Psoas muscle (tissue), 8 donors: ENCODE measurements around the gene ANXA4. TPM values are rescaled to one million over a fixed set of nuclear protein-coding genes. Genes with fewer than 3 reads are reported as not detected.

Experiments
- ATAC-seq, 4 donors: fragments of 200-7000 bp; cut with Tn5 transposase; one replicate each; pipeline ENCODE4 v1.9.1; 2020; ENCODE audit warnings: moderate library complexity in 3 of 4, mild to moderate bottlenecking in 2 of 4
- DNase-seq, 2 donors: peaks; one replicate each; pipeline ENCODE4 v3.0.0-alpha.2; 2020
- H3K27ac ChIP-seq: fragments of 200-600 bp; one replicate; pipeline ENCODE4 v1.8.0; 2022
- H3K27me3 ChIP-seq, 3 donors: fragments of 200-600 bp in 1 of 3; one replicate each; pipeline versions ENCODE4 v1.6.1 to v1.8.0; 2013 to 2022; ENCODE audit warnings: low read length in 2 of 3, mild to moderate bottlenecking in 2 of 3, moderate library complexity in 1 of 3; ENCODE audit not compliant: insufficient read depth in 3 of 3
- H3K36me3 ChIP-seq, 2 donors: fragments of 200-600 bp in 1 of 2; one replicate each; pipeline versions ENCODE4 v1.6.1 to v1.8.0; 2013 to 2022; ENCODE audit warnings: low read depth in 1 of 2, mild to moderate bottlenecking in 1 of 2, moderate library complexity in 1 of 2; ENCODE audit not compliant: insufficient read depth in 1 of 2
- H3K4me1 ChIP-seq: fragments of 200-600 bp; one replicate; pipeline ENCODE4 v1.8.0; 2022
- H3K4me3 ChIP-seq: fragments of 200-600 bp; one replicate; pipeline ENCODE4 v1.8.0; 2022; ENCODE audit warnings: mild to moderate bottlenecking
- H3K9me3 ChIP-seq: fragments of 200-600 bp; one replicate; pipeline ENCODE4 v1.8.0; 2022
- CTCF ChIP-seq: fragments of 200-600 bp; IDR thresholded peaks from one replicate; pipeline ENCODE4 v1.8.0; 2022; ENCODE audit warnings: antibody characterized with exemption
- WGBS, 3 donors: extraction: QIAGEN DNeasy Blood & Tissue Kit; methylation state at CpG; one replicate each; pipeline versions ENCODE4 v1.1.6 to v1.1.7; 2013; 5-methylcytosine and 5-hydroxymethylcytosine counted together
- intact Hi-C, 2 donors: fragments of 100-400 bp; cut with DNase I; formaldehyde crosslinking; loops; one replicate each; pipeline versions ENCODE4 v1.11.0 to v1.14.2; 2022
- polyA plus RNA-seq, 3 donors: library from polyadenylated mRNA; stranded (reverse); fragments of 200-250 nt; gene quantifications; one replicate each; pipeline ENCODE4 v1.2.3, GENCODE V29; 2013
- total RNA-seq, 4 donors: library from RNA; stranded (reverse); fragmentation: NEBNext Ultra II Directional in 2 of 4; extraction: Animal tissue kit (Norgen Biotek cat#: 25700) in 2 of 4; gene quantifications; one replicate each; pipeline versions ENCODE4 v1.2.1 to v1.2.4, GENCODE V29; 2021 to 2023
- donor health status: healthy with polysubstance abuse.
- donor health status: DM: no; HTN: no; CAD: no; lungs with moderate emphysema.
- donor health status: Bipolar disorder and iron deficiency.
- donor health status: healthy.
- donor health status: DM: yes; HTN: yes; CAD: no.
- donor health status: DM: no; HTN: no; CAD: no.
- donor health status: DM: no; HTN: no; CAD: no.
- donor health status: DM: yes; HTN: yes; CAD: no.

Gene ANXA4
- total and polyA plus RNA-seq, 7 donors, result 13.2 to 29.0 (median 19.4) TPM

DNA sequence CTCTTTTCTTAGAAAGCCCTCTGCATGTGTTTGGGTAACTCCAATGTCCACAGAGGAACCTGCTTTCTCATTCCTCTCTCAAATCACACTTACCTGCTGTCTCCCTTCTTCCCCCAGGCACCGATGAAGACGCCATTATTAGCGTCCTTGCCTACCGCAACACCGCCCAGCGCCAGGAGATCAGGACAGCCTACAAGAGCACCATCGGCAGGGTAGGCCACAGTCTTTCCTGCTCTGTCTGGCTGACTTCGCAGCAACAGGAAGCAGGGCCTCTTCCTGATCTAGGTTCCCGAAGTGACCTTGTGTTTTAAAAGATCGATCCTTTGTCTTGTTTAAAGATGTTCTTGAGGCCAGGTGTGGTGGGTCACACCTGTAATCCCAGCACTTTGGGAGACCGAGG lies 62.5 kb downstream of the ANXA4 start:
- peaks cover 9 to 53% of the 10 kb centered on the region in 2 donors for H3K36me3 ChIP-seq
- no peak overlapping the region for H3K27ac ChIP-seq
- H3K9me3 ChIP-seq, result no peaks in the 10 kb centered on the region
- no peaks in the 10 kb centered on the region for H3K27me3 ChIP-seq
- intact Hi-C loops, result no loop called here
- WGBS, 3 donors, result 76 to 86% (median 80%) methylated on average over 11 of the region's 11 CpGs
- ATAC-seq (no peak), DNase-seq (no peak)
- TF ChIP-seq CTCF, result no peak
- H3K4me3 ChIP-seq, result no peak overlapping the region
- H3K4me1 ChIP-seq, result no peaks in the 10 kb centered on the region

DNA sequence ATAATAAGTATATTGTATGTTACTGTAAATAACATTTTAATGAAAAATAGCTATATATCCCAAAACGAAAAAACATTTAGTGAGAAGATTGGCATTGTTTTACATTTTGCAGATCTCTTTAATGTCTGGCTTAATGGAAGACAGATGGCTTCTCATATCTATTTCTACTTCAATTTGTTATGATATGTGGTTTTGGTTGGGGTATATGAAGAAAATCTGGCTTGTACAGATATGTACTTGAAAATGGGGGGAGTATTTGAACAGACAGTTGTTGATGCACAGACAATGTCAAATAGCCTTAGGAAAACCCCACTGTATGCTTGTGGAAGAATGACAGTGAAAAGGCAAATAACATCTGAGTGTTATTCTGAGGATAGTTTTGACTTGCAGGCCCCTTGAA lies 64.0 kb downstream of the ANXA4 start:
- Histone ChIP-seq H3K4me3 (no peak overlapping the region), H3K36me3 (peaks cover 7 to 68% of the 10 kb centered on the region in 2 donors), H3K4me1 (no peaks in the 10 kb centered on the region), H3K27ac (no peak overlapping the region), H3K9me3 (no peaks in the 10 kb centered on the region), H3K27me3 (no peaks in the 10 kb centered on the region)
- no peak for TF ChIP-seq CTCF
- ATAC-seq (no peak), DNase-seq (no peak)
- intact Hi-C loops, result no loop called here
- 88 to 96% (median 94%) methylated on average over 1 of the region's 1 CpG for WGBS, 3 donors

- no peaks in the 10 kb centered on the region for H3K9me3 ChIP-seq
- H3K4me3 ChIP-seq, result no peak overlapping the region
- no peak overlapping the region for H3K27ac ChIP-seq
- H3K4me1 ChIP-seq, result no peaks in the 10 kb centered on the region
- no peaks in the 10 kb centered on the region for H3K27me3 ChIP-seq
- intact Hi-C loops, result no loop called here
- no peak for ATAC-seq
- 83 to 89% (median 84%) methylated on average over 16 of the region's 16 CpGs for WGBS, 3 donors
- no peak for TF ChIP-seq CTCF
- peaks cover 10 to 83% of the 10 kb centered on the region in 2 donors for H3K36me3 ChIP-seq
- no peak for DNase-seq
These were observed 66.0 kb downstream of the ANXA4 start for GRCh38 chr2:69807821-69808540.

- no peak overlapping the region for H3K4me3 ChIP-seq
- WGBS, 3 donors, result 91 to 95% (median 94%) methylated on average over 6 of the region's 6 CpGs
- H3K36me3 ChIP-seq, result peaks cover 11 to 71% of the 10 kb centered on the region in 2 donors
- H3K27ac ChIP-seq, result no peak overlapping the region
- H3K27me3 ChIP-seq, result no peaks in the 10 kb centered on the region
- no peaks in the 10 kb centered on the region for H3K9me3 ChIP-seq
- no peaks in the 10 kb centered on the region for H3K4me1 ChIP-seq
- no peak for ATAC-seq
- no peak for TF ChIP-seq CTCF
- intact Hi-C loops, result loop anchor here (5.0 to 10.0 kb wide), 2 partner anchors 68 to 256 kb away; partner anchors contain the start of gene ANXA4 (in 1 of the 2)
- no peak for DNase-seq
These were observed 68.6 kb downstream of the ANXA4 start for GRCh38 chr2:69810550-69810949.
